Panc1 (cell line): Measurements from ENCODE around the gene HBP1. TPM values are rescaled to one million over a fixed set of nuclear protein-coding genes. Genes with fewer than 3 reads are reported as not detected.

ENCODE experiments used
- ATAC-seq: fragments of 200-7000 bp; cut with Tn5 transposase; 2 replicates; pipeline ENCODE4 v1.9.1; 2020; ENCODE audit warnings: mild to moderate bottlenecking, moderate library complexity
- BruUV-seq: library from RNA; stranded (reverse); fragments of 400-500 nt; replicated peaks from 2 replicates; lab custom pipeline; 2021; lab: Mats Ljungman, UMichigan
- CTCF ChIA-PET: fragments of 300-600 bp; sonication (Branson Sonifier 250); formaldehyde crosslinking; loops from one replicate; lab custom pipeline; 2022; ENCODE audit warnings: antibody characterized with exemption; lab: Charles Lee
- POLR2A ChIA-PET: fragments of 300-600 bp; sonication (Branson Sonifier 250); formaldehyde crosslinking; loops from one replicate; lab custom pipeline; 2022; ENCODE audit warnings: antibody characterized with exemption; lab: Charles Lee
- DNase-seq: peaks from one replicate; pipeline ENCODE4 v3.0.0-alpha.2; 2010; ENCODE audit warnings: low read depth, low spot score
- H3K27ac ChIP-seq: 2 replicates; pipeline ENCODE4 v1.5.1; 2011; ENCODE audit warnings: mild to moderate bottlenecking, low read length, inconsistent platforms
- H3K27me3 ChIP-seq: fragments of 200-500 bp; sonication (Bioruptor generic); 2 replicates; pipeline ENCODE4 v1.6.0; 2014; ENCODE audit warnings: low read length, inconsistent platforms; ENCODE audit not compliant: control insufficient read depth, insufficient read depth
- H3K36me3 ChIP-seq: fragments of 200-500 bp; sonication (Bioruptor generic); 2 replicates; pipeline ENCODE4 v1.5.1; 2014; ENCODE audit warnings: inconsistent platforms, mild to moderate bottlenecking, low read length, moderate library complexity; ENCODE audit not compliant: control insufficient read depth, insufficient read depth
- H3K4me1 ChIP-seq: 2 replicates; pipeline ENCODE4 v1.5.1; 2011; ENCODE audit warnings: inconsistent platforms, mild to moderate bottlenecking, low read length, moderate library complexity; ENCODE audit not compliant: control insufficient read depth, insufficient read depth
- H3K4me3 ChIP-seq, 2 experiments: 2 replicates each; pipeline ENCODE4 v1.5.1; 2011 to 2012; ENCODE audit warnings: low read depth in 2 of 2, low read length in 2 of 2, mild to moderate bottlenecking in 2 of 2, inconsistent platforms in 1 of 2, moderate library complexity in 1 of 2
- H3K9me3 ChIP-seq: fragments of 200-500 bp; sonication (Bioruptor generic); 2 replicates; pipeline ENCODE4 v1.5.1; 2014; ENCODE audit warnings: low read depth, mild to moderate bottlenecking, inconsistent platforms, low read length, moderate library complexity; ENCODE audit not compliant: control insufficient read depth, insufficient read depth
- CTCF ChIP-seq: fragments of 450-650 bp; IDR thresholded peaks from 2 replicates; pipeline ENCODE4 v1.5.1; 2017; ENCODE audit warnings: mild to moderate bottlenecking
- POLR2AphosphoS5 ChIP-seq: IDR thresholded peaks from 2 replicates; pipeline ENCODE4 v1.6.1; 2012; ENCODE audit warnings: mild to moderate bottlenecking, low read depth, low read length, moderate library complexity
- REST ChIP-seq, 2 experiments: IDR thresholded peaks; 2 replicates each; pipeline ENCODE4 v1.6.1; 2011 to 2012; ENCODE audit warnings: low read depth in 2 of 2, control low read depth in 1 of 2, low read length in 1 of 2, mild to moderate bottlenecking in 1 of 2, moderate library complexity in 1 of 2; ENCODE audit not compliant: insufficient read depth in 1 of 2
- SIN3A ChIP-seq: IDR thresholded peaks from 2 replicates; pipeline ENCODE4 v1.6.1; 2012; ENCODE audit warnings: low read depth, mild to moderate bottlenecking, low read length, moderate library complexity, borderline replicate concordance; ENCODE audit not compliant: insufficient read depth
- TCF7L2 ChIP-seq: IDR thresholded peaks from 2 replicates; pipeline ENCODE4 v1.6.1; 2011; ENCODE audit warnings: mild to moderate bottlenecking, low read depth, low read length, inconsistent platforms
- in situ Hi-C: cut with HindIII; loops from 2 replicates; pipeline ENCODE4 v1.10.0; 2016; ENCODE audit warnings: low sequenced_read_pairs, low pct_unique_long_range_greater_than_20kb
- intact Hi-C: fragments of 100-400 bp; cut with micrococcal nuclease; formaldehyde crosslinking; loops from one replicate; pipeline ENCODE4 v1.10.0; 2022; ENCODE audit not compliant: unreplicated experiment
- total RNA-seq: library from RNA; stranded (reverse); gene quantifications from one replicate; pipeline ENCODE4 v1.2.1, GENCODE V29; 2021; ENCODE audit not compliant: unreplicated experiment

The HBP1 gene
- total RNA-seq, 1 experiment from 2014 or later, result 28.1 TPM

GRCh38 chr7:107210400-107210799, 41.6 kb downstream of the HBP1 start:
- in situ Hi-C loops, result no loop called here
- POLR2A ChIA-PET, result no interaction called here
- no peaks in the 10 kb centered on the region for H3K27me3 ChIP-seq
- intact Hi-C loops, result no loop called here
- TF ChIP-seq POLR2AphosphoS5 (no peak), SIN3A (no peak), TCF7L2 (no peak), REST (IDR thresholded peaks at IDR 0.05; ENCODE audit: insufficient read depth in 1 of 2, low read depth in 2 of 2, low read length in 1 of 2) (no peak), CTCF (no peak)
- no peaks in the 10 kb centered on the region for H3K4me1 ChIP-seq
- CTCF ChIA-PET, result no interaction called here
- no peak for ATAC-seq
- no TSS peak for BruUV-seq
- H3K4me3 ChIP-seq, result no peak overlapping the region
- H3K36me3 ChIP-seq, result 0 out of 2 replicates have a peak, but pooled peaks cover 2% of the 10 kb centered on the region
- no peaks in the 10 kb centered on the region for H3K9me3 ChIP-seq
- no peak overlapping the region for H3K27ac ChIP-seq
- no peak for DNase-seq

- no peak for DNase-seq
- no TSS peak for BruUV-seq
- Histone ChIP-seq H3K27ac (no peak overlapping the region), H3K9me3 (no peaks in the 10 kb centered on the region), H3K4me1 (no peaks in the 10 kb centered on the region), H3K4me3 (no peak overlapping the region), H3K36me3 (no peaks in the 10 kb centered on the region), H3K27me3 (no peaks in the 10 kb centered on the region)
- POLR2A ChIA-PET, result interaction anchor here (0.6 kb wide), 1 partner anchor 8 kb away, joined by 9 read pairs; no protein-coding TSS in a partner anchor
- no peak for ATAC-seq
- CTCF ChIA-PET, result no interaction called here
- no peak for TF ChIP-seq TCF7L2
- no peak for TF ChIP-seq SIN3A
- TF ChIP-seq CTCF, result no peak
- no peak for TF ChIP-seq POLR2AphosphoS5
- no peak for TF ChIP-seq REST (IDR thresholded peaks at IDR 0.05; ENCODE audit: insufficient read depth in 1 of 2, low read depth in 2 of 2, low read length in 1 of 2)
- intact Hi-C loops (no loop called here), in situ Hi-C loops (no loop called here)
Observed at GRCh38 chr7:107212725-107213124, 43.9 kb downstream of the HBP1 start.
